CD8-positive, alpha-beta memory T cell (primary cell): ENCODE results near the gene GALNT11. TPM values are rescaled to one million over a fixed set of nuclear protein-coding genes. Genes with fewer than 3 reads are reported as not detected.

Source experiments
- CTCF ChIA-PET: fragments of 350-600 bp; sonication (Branson Sonifier 250); formaldehyde crosslinking; loops from one replicate; lab custom pipeline; 2021; ENCODE audit warnings: antibody characterized with exemption; lab: Charles Lee
- POLR2A ChIA-PET: fragments of 350-600 bp; sonication (Branson Sonifier 250); formaldehyde crosslinking; loops from one replicate; lab custom pipeline; 2021; ENCODE audit warnings: antibody characterized with exemption; lab: Charles Lee
- DNase-seq, 5 donors: peaks; one replicate each; pipeline versions ENCODE4 v3.0.0 to v3.0.0-alpha.2; 2020 to 2022; ENCODE audit warnings: mixed read lengths in 1 of 5
- H3K27ac ChIP-seq: one replicate; pipeline ENCODE4 v1.7.0; 2013; ENCODE audit warnings: low read depth, mild to moderate bottlenecking, low read length, moderate library complexity
- H3K27me3 ChIP-seq: 2 replicates; pipeline ENCODE4 v1.7.0; 2013; ENCODE audit warnings: low read length, mild to moderate bottlenecking; ENCODE audit not compliant: insufficient read depth, poor library complexity, severe bottlenecking
- H3K36me3 ChIP-seq: 2 replicates; pipeline ENCODE4 v1.7.0; 2013; ENCODE audit warnings: mild to moderate bottlenecking, low read length, moderate library complexity; ENCODE audit not compliant: insufficient read depth
- H3K4me1 ChIP-seq: 2 replicates; pipeline ENCODE4 v1.7.0; 2013; ENCODE audit warnings: mild to moderate bottlenecking, low read length, moderate library complexity; ENCODE audit not compliant: insufficient read depth
- H3K4me3 ChIP-seq: 2 replicates; pipeline ENCODE4 v1.7.0; 2013; ENCODE audit warnings: mild to moderate bottlenecking, low read length
- H3K9me3 ChIP-seq: 2 replicates; pipeline ENCODE4 v1.7.0; 2013; ENCODE audit warnings: mild to moderate bottlenecking, low read length
- H3K27ac Mint-ChIP-seq, 8 donors: one replicate each; pipeline ENCODE4 v1.8.0; 2020 to 2021; ENCODE audit warnings: mixed read lengths in 8 of 8, mild to moderate bottlenecking in 6 of 8, inconsistent platforms in 3 of 8, moderate library complexity in 3 of 8
- H3K27me3 Mint-ChIP-seq, 2 donors: one replicate each; pipeline ENCODE4 v1.8.0; 2020 to 2021; ENCODE audit warnings: mixed read lengths in 2 of 2, mild to moderate bottlenecking in 1 of 2, moderate library complexity in 1 of 2
- H3K36me3 Mint-ChIP-seq, 3 donors: one replicate each; pipeline ENCODE4 v1.8.0; 2020 to 2021; ENCODE audit warnings: mixed read lengths in 3 of 3, inconsistent platforms in 1 of 3, mild to moderate bottlenecking in 1 of 3
- H3K4me1 Mint-ChIP-seq, 3 donors: one replicate each; pipeline ENCODE4 v1.8.0; 2020 to 2021; ENCODE audit warnings: mixed read lengths in 3 of 3, inconsistent platforms in 1 of 3, mild to moderate bottlenecking in 1 of 3
- H3K4me3 Mint-ChIP-seq, 7 donors: one replicate each; pipeline ENCODE4 v1.8.0; 2020 to 2021; ENCODE audit warnings: mixed read lengths in 7 of 7, mild to moderate bottlenecking in 6 of 7, moderate library complexity in 4 of 7, inconsistent platforms in 2 of 7
- H3K9me3 Mint-ChIP-seq, 5 donors: one replicate each; pipeline ENCODE4 v1.8.0; 2020 to 2022; ENCODE audit warnings: mixed read lengths in 5 of 5, mild to moderate bottlenecking in 3 of 5, moderate library complexity in 2 of 5, inconsistent platforms in 1 of 5
- polyA plus RNA-seq: library from polyadenylated mRNA; unstranded; fragments of 300-500 nt; fragmentation: Illumina TruSeq; gene quantifications from one replicate; pipeline ENCODE4 v1.2.3, GENCODE V29; 2021
- total RNA-seq, 2 experiments: library from RNA; stranded (reverse); gene quantifications; one replicate each; pipeline ENCODE4 v1.2.3, GENCODE V29; 2021

The GALNT11 gene
- 10 to 100 TPM; 20.3 to 21.5 TPM for total RNA-seq
- polyA plus RNA-seq, result 65.3 TPM

DNA sequence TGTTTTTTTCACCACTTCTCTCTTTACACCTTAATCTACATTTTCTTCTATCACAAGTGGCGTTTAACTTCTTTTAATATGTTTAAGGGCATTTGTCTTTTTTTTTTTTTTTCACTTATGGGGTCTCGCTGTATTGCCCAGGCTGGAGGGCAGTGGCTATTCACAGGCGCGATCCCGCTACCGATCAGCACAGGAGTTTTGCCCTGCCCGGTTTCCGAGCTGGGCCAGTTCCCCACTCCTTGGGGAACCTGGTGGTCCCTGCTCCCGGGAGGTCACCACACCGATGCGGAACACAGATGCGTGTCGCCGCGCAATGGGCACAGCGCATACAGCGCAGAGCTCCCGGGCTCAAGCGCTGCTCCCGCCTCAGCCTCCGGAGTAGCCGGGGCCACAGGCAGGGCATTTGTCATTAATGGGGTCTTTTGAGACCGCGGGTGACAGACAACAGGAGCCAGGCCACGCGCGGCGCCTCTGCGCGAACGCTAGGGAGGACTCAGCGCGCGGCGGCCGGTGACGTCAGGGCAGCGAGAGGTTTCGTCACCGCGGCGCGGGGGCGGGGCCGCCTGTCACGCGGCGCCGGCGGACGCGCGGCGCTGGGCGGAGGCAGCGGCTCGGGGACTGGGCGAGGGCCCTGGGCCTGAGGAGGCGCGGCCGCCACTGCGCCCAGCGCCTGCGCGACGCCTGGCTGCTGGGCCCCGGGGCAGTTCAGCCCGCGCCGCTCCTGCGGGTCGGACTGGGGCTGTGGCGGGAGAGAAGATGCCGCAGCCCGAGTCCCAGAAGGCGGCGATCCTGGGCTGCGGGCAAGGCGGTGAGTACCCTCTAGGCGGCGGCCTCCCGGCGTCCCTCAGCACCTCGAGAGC is at the start of gene GALNT11:
Gene GALNT11, plus strand, starts transcription at position 598 of the 860 bp plus-strand sequence. CDS start 68,554 bp downstream, outside the sequence.
- ChIA-PET POLR2A (no interaction called here), CTCF (interaction anchor here (1.0 kb wide), 1 partner anchor 28 kb away, joined by 3 read pairs; no protein-coding TSS in a partner anchor)
- Mint-ChIP-seq H3K36me3 (peaks cover 0 to 30% (median 2%) of the 10 kb centered on the region in 3 donors), H3K9me3 (peaks cover 0 to 3% (median 0%) of the 10 kb centered on the region in 5 donors), H3K4me1 (peaks cover 37 to 49% (median 43%) of the 10 kb centered on the region in 3 donors), H3K27ac (peak within 1 kb of the TSS; percentile 86 to 100 (median 97)), H3K4me3 (peak within 1 kb of the TSS; percentile 87 to 97 (median 90)), H3K27me3 (peaks cover 0 to 4% of the 10 kb centered on the region in 2 donors)
- Histone ChIP-seq H3K27ac (peak within 1 kb of the TSS; percentile 85), H3K9me3 (no peaks in the 10 kb centered on the region), H3K27me3 (no peaks in the 10 kb centered on the region), H3K4me1 (peaks cover 30% of the 10 kb centered on the region), H3K4me3 (peak within 1 kb of the TSS; percentile 81), H3K36me3 (no peaks in the 10 kb centered on the region)
- peak; percentile 85 to 92 (median 91) for DNase-seq

DNA sequence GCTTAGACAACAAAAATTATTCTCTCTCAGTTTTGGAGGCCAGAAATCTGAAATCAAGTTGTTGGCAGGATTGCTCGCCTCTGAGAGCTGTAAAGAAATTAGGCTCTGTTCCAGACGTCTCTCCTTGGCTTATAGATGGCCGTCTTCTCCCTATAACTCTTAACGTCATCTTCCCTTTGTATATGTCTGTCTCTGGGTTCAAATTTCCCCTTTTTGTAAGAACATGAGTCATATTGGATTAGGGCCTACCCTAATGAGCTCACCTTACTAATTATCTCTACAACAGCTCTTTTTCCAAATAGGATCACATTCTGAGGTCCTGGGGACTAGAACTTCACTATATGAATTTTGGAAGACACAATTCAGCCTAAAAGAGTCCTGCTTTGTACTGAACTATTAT is 46.9 kb upstream of the GALNT11 start:
- Histone ChIP-seq H3K4me1 (no peaks in the 10 kb centered on the region), H3K36me3 (no peaks in the 10 kb centered on the region), H3K27ac (no peak overlapping the region), H3K27me3 (no peaks in the 10 kb centered on the region), H3K9me3 (no peaks in the 10 kb centered on the region), H3K4me3 (no peak overlapping the region)
- H3K9me3 Mint-ChIP-seq, result peaks cover 0 to under 1% (median 0%) of the 10 kb centered on the region in 5 donors
- ChIA-PET POLR2A (no interaction called here), CTCF (no interaction called here)
- H3K4me1 Mint-ChIP-seq, result no peaks in the 10 kb centered on the region
- H3K4me3 Mint-ChIP-seq, result no peak overlapping the region
- no peak for DNase-seq
- H3K36me3 Mint-ChIP-seq, result peaks cover 0 to 8% (median 0%) of the 10 kb centered on the region in 3 donors
- H3K27ac Mint-ChIP-seq, result no peak overlapping the region
- peaks cover 12 to 13% of the 10 kb centered on the region in 2 donors for H3K27me3 Mint-ChIP-seq

DNA sequence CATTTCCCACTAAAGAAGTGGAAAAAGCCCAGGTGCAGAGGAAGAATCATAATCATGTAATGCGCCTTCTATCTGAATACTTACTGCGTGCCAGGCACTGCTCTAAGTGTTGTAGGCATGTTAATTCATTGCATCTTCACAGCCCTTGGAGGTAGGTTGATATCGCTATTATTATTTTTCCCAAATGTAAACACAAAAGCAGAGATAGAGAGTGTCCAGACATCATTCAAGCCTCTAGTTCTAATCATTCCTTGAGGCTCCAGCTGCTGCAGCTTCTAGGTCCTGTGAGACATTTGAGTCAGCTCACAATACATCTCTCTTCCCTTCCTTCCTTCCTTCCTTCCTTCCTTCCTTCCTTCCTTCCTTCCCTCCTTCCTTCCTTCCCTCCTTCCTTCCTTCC is 44.3 kb upstream of the GALNT11 start:
- CTCF ChIA-PET, result no interaction called here
- no peaks in the 10 kb centered on the region for H3K27me3 ChIP-seq
- H3K4me3 ChIP-seq, result no peak overlapping the region
- H3K4me1 Mint-ChIP-seq, result no peaks in the 10 kb centered on the region
- H3K9me3 ChIP-seq, result no peaks in the 10 kb centered on the region
- POLR2A ChIA-PET, result no interaction called here
- H3K9me3 Mint-ChIP-seq, result no peaks in the 10 kb centered on the region
- H3K27ac ChIP-seq, result no peak overlapping the region
- DNase-seq, result no peak
- H3K4me1 ChIP-seq, result no peaks in the 10 kb centered on the region
- H3K27ac Mint-ChIP-seq, result no peak overlapping the region
- H3K36me3 Mint-ChIP-seq, result peaks cover 0 to 3% (median 0%) of the 10 kb centered on the region in 3 donors
- no peaks in the 10 kb centered on the region for H3K36me3 ChIP-seq
- peaks cover 8 to 23% of the 10 kb centered on the region in 2 donors for H3K27me3 Mint-ChIP-seq
- no peak overlapping the region for H3K4me3 Mint-ChIP-seq

DNA sequence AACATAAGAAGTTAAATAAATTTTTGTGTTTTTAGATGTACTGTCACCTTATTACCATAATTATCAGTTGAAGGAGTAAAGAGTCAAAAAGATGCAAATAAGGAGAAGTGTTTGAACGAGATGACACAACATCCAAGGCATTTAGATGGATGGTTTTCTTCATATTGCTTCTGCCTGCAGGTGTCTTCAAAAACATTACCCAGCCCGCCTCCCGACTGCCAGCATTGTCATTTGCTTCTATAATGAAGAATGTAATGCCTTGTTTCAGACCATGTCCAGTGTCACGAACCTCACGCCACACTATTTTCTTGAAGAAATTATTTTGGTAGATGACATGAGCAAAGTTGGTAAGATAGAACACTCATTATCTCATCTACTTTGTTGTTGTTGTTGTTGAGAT is 42.7 kb upstream of the GALNT11 start:
- Mint-ChIP-seq H3K27ac (no peak overlapping the region), H3K4me3 (no peak overlapping the region), H3K27me3 (peaks cover 12 to 33% of the 10 kb centered on the region in 2 donors), H3K9me3 (no peaks in the 10 kb centered on the region), H3K36me3 (peaks cover 0 to 3% (median 0%) of the 10 kb centered on the region in 3 donors), H3K4me1 (no peaks in the 10 kb centered on the region)
- Histone ChIP-seq H3K9me3 (no peaks in the 10 kb centered on the region), H3K36me3 (no peaks in the 10 kb centered on the region), H3K27me3 (no peaks in the 10 kb centered on the region), H3K27ac (no peak overlapping the region), H3K4me1 (no peaks in the 10 kb centered on the region), H3K4me3 (no peak overlapping the region)
- POLR2A ChIA-PET, result no interaction called here
- CTCF ChIA-PET, result no interaction called here
- DNase-seq, result no peak

DNA sequence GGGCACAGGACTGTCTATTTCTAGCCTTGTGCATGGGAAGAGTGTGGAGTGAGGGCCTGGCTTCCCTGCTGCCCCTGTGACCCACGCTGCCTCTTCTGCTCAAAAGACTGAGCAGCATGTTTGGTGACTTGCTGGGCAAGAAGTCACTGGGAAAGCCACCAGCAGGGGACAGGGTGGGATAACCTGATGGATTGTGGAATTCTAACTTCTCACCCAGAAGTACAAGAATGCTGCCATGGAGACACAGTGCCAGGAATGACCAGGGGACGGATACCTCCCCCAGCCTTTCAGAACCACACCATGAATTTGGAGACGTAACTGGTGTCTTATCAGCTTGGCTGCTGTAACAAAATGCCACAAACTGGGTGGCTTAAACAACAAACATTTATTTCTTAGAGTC is 40.9 kb upstream of the GALNT11 start:
- Mint-ChIP-seq H3K36me3 (peaks cover 0 to 3% (median 0%) of the 10 kb centered on the region in 3 donors), H3K4me1 (no peaks in the 10 kb centered on the region), H3K4me3 (no peak overlapping the region), H3K9me3 (no peaks in the 10 kb centered on the region), H3K27me3 (peaks cover 13 to 42% of the 10 kb centered on the region in 2 donors), H3K27ac (no peak overlapping the region)
- no peaks in the 10 kb centered on the region for H3K36me3 ChIP-seq
- no peaks in the 10 kb centered on the region for H3K9me3 ChIP-seq
- CTCF ChIA-PET, result no interaction called here
- H3K27ac ChIP-seq, result no peak overlapping the region
- POLR2A ChIA-PET, result no interaction called here
- H3K27me3 ChIP-seq, result no peaks in the 10 kb centered on the region
- no peak for DNase-seq
- no peaks in the 10 kb centered on the region for H3K4me1 ChIP-seq
- no peak overlapping the region for H3K4me3 ChIP-seq

DNA sequence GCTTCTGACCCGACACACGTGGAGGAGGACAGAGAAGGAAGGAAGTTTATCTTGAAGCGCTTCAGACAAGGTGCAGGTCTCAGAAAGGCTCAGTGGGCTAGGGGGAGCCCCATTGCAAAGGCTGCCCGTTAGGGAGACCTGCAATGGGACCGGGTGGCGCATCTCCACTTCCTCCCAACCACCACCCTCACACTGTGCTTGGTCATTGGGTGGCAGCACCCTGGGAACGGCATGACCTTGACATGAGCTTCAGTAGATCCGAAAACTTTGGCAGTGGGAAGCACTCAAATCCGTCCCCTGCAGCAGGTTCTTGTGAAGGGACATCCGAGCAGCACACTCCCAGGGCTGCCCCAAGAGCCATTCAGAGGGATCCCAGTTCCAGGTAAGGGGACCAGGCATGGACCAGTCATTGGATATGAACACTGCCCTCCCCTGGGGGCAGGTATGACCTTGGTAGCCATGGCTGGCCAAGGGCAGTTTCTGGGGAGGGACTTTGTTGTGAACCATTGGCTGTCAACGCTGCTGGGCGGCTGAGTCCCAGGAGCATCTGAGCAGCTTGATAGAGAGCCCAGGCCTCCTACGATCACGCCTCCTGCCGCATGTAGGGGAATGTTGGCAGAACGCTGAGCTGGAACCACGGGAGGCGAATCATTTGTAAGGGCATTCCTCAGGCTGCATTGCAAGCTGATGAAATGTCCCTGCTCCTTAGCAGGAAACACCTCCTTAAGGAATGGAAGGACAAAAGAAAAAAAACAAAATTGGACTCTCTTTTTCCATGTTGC is 37.5 kb upstream of the GALNT11 start:
- Histone ChIP-seq H3K27ac (no peak overlapping the region), H3K4me3 (no peak overlapping the region), H3K4me1 (no peaks in the 10 kb centered on the region), H3K9me3 (no peaks in the 10 kb centered on the region), H3K27me3 (no peaks in the 10 kb centered on the region), H3K36me3 (no peaks in the 10 kb centered on the region)
- DNase-seq, result no peak
- Mint-ChIP-seq H3K9me3 (no peaks in the 10 kb centered on the region), H3K36me3 (peaks cover 0 to 3% (median 0%) of the 10 kb centered on the region in 3 donors), H3K4me1 (peaks cover 4 to 6% (median 6%) of the 10 kb centered on the region in 3 donors), H3K27ac (peak overlapping the region in 1 of 8 donors; percentile 11), H3K4me3 (no peak overlapping the region), H3K27me3 (peaks cover 12 to 62% of the 10 kb centered on the region in 2 donors)
- CTCF ChIA-PET, result no interaction called here
- POLR2A ChIA-PET, result no interaction called here

DNA sequence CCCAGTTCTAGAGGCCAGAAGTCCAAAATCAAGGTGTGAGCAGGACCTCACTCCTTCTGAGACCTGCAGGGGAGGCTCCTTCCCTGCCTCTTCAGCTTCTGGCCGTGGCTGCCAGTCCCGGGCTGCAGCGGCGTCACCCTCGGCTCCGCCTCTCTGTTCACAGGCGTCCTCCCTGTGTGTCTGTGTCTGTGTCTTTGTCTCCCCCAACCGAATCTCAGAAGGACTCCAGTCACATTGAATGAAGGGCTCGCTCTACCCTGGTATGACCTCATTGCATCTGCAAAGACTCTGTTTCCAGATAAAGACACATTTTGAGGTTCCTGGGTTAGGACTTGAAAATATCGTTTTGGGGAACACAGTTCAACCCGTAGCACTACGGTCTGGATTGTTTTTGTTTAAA is 33.1 kb upstream of the GALNT11 start:
- no peaks in the 10 kb centered on the region for H3K9me3 ChIP-seq
- CTCF ChIA-PET, result no interaction called here
- H3K4me1 Mint-ChIP-seq, result peaks cover 4 to 6% (median 6%) of the 10 kb centered on the region in 3 donors

More for the DNA sequence above, 33.1 kb upstream of the GALNT11 start:
- H3K27me3 Mint-ChIP-seq, result peaks cover 20 to 63% of the 10 kb centered on the region in 2 donors
- no peak overlapping the region for H3K27ac Mint-ChIP-seq
- POLR2A ChIA-PET, result interaction anchor here (0.6 kb wide), 1 partner anchor 1436 kb away, joined by 4 read pairs; no protein-coding TSS in a partner anchor
- Histone ChIP-seq H3K4me1 (no peaks in the 10 kb centered on the region), H3K27me3 (no peaks in the 10 kb centered on the region), H3K27ac (no peak overlapping the region), H3K36me3 (no peaks in the 10 kb centered on the region), H3K4me3 (no peak overlapping the region)
- no peaks in the 10 kb centered on the region for H3K9me3 Mint-ChIP-seq
- H3K4me3 Mint-ChIP-seq, result no peak overlapping the region
- peak in 4 of 5 donors; percentile 10 to 61 (median 40) for DNase-seq
- H3K36me3 Mint-ChIP-seq, result no peaks in the 10 kb centered on the region
